ENCODE results near the gene GSG1.

The GSG1 gene

DNA sequence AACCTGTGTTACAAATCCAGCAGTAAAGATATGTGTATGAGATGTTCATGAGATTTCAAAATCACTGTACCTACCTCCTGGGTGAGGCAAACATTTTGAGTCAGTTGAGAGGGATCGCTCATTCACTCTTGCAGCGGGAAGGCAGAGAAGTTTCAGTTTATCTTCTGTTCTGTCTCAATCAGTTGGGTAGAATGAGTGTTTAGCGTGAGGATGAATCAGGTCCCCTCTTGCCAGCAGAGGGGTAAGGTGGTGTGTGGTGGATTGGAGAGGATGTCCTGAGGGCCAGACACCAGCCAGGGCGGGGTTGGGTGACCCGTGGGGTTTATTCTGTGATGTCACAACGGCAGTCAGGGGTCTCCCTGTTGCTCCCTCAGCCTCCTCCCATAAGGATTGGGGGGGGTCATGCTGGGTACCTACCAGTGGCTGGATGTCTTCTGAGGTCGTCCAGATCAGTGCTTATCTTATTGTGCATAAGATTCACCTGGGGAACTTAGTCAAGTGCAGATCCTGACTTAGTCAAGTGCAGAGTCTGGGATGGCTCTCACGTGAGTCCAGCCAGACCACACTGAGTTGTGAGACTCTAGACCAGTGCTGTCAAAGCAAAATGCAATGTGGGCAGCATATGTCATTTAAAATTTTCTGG, at the start of gene GSG1:
Gene GSG1, minus strand, starts transcription at position 277 of the 643 bp plus-strand sequence. Its CDS starts 155 bp downstream, at position 122.
- no peak for DNase-seq (ENCODE audit: low read depth)

DNA sequence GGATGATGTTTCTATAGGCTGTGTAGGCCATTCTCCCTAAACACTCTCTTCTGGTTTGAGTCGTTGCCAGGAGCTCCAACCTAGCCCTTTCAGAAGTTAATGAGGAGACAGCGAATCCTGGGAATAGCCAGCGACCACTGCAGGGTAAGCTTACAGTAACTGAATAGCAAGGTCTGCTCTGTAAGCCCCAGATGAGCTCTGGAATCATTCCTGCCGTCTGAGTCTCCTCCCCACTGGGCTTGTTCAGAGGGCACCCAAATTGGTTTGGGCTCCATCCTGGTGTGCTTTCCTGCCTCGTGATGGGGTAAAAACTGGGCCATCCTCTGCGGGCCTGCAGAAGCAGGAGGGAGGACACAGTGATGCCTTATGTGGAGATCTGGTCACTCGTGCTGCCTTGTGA, 49.7 kb upstream of the GSG1 start:
- no peak for DNase-seq (ENCODE audit: low read depth)

DNA sequence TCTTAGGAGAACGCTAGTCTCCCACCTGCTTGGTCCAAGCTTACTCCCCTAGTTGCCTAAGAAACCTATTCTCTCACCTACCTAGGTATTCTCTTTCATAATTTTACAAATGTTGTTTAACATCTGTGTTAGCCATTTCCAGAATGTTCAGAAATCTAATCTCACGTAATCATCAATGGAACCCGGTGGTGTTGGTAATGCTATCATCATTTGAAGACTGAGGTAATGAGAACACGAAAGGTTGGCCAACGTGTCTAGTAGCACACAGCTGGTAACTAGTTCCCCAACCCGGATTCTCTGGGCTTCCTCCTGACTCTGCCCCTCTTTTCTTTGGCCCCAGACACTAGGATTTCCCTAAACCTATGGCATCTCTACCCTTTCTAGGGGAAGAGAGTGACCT, 49.3 kb upstream of the GSG1 start:
- no peak for DNase-seq (ENCODE audit: low read depth)

DNA sequence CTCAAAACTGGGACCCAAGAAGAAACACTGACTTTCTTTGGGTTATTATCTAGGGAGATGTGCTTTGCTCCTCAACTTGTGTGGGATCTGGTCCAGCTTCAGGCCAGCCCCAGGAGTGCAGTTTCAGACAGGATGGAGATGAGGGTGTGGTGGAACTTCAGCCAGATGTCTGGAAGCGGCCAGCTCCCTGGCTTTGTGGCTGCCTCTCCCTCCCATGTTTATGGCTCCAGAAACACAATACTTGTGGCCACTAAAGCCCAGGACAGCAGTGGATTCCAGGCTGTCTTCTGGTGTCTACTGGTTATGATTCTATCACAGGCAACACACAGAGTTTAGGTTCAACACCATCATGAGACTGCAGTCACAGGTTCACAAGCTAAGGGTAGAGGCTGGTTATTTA, 48.8 kb upstream of the GSG1 start:
- DNase-seq (ENCODE audit: low read depth): no peak

DNA sequence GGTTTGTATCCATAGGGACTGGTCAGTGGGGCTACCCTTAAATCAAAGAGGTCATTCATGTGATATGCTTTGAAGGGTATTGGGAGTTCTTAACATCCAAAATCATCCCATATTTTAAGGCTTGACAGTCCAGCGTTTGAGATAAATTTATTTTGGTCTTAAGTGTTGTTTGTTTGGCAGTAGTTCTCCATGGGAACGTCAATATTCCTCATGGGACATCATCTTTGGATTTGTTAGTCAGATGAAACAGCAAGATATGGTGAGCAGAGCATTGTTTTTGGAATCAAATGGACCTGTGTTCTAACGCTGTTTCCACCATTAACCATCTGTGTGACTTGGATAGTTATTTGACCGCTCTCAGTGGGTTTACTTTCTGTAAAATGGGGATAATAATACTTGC, 45.9 kb upstream of the GSG1 start:
- no peak for DNase-seq (ENCODE audit: low read depth)

DNA sequence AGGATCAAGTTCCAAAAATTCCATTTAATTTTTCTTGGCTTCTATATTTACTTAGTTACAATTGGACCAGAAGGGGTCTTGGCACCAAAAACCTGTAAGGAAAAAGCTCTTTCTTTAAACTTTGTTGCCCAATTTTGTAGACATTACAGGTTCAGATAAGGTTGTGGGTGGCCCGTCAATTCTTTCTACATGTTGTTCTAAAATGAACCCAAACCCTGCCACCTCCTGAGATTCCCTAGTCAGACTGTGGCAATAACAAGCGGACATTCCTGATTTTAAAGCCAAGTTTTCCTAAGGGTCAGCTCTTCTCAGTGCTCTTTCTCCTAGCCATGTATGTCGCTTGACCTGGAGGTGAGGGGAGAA, 45.0 kb upstream of the GSG1 start:
- no peak for DNase-seq (ENCODE audit: low read depth)

DNA sequence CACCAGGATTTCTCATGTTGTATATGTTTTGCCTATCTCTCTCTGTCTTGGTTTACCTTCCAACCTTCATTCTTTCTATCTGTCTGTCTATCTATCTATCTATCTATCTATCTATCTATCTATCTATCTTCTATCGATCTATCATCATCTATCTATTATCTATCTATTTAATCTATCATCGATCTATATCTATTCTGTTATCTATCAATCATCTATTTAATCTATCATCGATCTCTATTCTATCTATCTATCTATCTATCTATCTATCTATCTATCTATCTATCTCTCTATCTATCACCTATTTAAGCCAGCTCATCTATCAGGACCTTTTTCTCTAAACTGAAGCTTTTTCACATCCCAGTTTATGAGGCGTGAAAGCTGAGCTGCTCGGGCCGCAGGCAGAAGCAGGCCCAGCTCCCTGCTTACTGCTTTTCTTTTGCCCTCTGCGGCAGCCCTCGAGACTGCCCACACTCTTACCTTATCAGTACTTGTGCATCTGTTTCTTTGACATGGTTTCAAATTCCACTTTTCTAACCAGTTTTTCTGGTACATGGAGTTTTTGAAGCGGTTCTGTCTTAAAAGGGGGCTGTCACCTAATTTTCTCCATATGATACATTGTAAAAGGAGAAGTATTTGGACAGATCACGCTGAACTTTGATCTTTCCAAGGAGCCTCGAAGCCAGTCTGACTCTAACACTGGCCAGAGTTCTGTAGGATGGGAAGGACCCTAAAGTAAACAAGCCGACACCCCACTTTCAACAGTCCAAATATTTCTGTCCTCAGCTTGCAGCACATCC, 44.4 kb upstream of the GSG1 start:
- DNase-seq (ENCODE audit: low read depth): no peak

DNA sequence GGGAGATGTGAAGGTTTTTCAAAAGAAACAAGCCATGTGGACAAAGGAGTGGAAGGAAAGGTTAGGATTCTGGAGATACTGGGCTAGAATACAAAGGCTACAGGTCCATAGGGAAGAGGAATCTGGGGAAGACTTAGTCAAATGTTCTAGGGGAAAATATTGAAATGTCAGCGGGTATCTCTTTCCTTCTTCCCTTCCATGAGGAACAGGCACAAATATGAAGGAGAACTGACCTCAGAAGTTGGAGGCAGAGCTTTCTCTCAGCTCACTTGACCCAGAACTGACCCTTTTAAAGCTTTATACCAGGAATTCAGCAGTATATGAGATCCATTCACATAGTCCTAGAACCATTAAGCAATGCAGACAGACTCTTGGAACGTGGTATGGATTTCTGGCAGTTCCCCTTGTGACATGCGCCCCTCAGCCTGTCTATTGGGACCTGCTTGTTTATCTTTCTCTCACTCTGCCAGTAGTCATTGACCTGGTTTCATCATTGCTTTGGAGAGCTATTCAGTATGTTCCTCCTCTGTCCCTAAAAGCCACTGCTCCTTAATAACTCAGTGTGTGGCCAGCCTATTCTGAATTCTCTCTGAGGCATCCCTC, 43.0 kb upstream of the GSG1 start:
- DNase-seq (ENCODE audit: low read depth): no peak

DNA sequence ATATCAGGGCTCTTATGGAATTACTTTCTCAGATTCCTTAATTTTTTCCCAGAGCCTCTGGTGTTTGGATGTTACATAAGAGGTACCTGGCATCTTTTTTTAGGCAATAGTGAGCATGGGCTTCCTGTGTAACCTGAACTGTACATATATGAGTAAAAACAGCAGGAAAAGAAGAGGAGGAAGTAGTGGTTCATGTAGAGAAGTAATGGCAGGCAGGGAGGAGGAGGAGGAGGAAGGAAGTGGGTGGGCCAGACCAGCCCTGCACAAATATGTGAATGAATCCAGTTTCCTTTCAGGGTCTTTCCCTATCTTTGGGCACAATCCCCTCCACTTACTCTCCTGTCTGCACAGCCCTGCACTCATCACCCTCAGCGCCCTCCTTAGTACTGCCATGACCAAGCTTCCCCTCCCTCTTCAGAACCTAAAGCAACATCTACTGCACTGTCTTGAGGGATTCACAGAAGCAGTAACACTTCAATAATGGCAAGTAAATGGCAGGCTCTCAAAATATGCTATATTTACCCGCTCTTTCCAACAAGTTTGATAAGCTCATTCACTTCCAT, 40.9 kb upstream of the GSG1 start:
- no peak for DNase-seq (ENCODE audit: low read depth)

DNA sequence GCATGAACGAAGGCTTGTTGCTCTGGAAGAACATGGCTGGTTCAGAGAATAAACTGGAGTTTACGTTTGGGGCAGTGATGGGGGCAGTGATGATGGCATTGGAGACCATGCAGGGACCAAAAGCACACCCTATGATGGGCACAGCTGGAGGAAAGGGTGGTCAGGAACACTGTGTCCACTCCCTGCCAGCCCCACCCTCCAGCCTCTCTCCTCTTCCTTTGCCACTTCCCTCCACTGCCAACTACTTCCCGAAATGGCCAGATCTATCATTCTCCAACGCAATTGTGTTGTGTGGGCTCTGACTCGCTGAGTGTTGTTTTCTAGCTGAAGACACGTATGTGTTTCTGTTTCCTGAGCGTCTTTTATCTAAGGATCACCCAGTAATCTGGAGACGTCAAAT, 39.3 kb upstream of the GSG1 start:
- DNase-seq (ENCODE audit: low read depth): no peak

DNA sequence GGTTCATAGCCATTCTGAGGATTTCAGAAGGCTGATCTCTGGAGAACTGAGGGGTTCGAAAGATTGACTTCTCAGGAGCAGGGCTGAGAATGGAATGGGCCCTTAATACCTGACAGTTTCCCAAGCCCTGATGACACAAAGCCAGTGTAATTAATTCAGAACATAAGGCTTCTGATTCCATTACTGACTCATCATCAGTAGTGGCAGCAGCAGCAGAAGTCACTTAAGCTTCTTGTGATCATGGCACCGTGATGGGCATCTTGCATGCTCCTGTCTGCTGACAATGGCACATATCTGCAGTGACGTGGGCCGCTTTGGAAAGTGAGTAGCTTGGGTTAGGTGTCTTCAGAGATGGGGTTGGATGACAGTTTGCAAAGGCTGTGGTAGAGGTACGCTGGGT, 38.2 kb upstream of the GSG1 start:
- DNase-seq (ENCODE audit: low read depth): no peak

DNA sequence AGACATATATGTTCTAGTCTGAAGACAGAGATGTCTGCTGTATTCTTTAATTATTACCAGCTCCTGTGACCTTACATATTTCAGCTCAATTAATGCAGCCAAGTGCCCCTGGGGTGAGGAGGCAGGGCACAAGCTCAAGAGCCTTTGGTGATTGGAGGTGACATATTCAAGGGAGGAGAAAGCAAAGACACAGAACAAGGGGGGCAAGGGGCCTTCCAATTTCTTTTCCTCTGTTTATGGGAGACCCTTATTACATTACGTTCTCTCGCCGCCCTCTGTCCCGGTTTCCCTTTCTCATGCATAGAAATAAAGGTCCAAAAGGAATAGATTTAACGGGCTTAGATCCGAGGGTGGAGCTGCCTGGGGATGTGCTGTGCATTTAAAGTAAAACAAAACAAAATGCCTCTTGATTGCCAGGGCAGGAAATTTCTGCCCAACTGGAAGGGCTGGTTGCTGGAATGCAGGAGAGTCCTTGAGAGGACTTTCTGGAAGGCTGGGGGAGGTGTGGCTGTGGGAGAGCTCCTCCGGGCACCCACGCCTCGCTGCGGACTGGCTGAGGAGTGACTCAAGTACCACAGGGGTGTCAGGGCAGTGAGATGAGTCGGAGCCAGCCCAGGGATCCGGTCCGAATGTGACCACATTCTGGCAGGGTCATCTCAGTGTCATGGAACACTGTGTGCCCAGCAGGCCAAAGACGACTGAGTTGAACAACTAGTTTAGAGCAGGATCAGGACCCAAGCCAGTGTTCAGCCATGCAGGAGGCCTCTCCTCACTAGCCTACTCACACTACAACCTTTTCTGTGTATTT, 32.1 kb upstream of the GSG1 start:
- no peak for DNase-seq (ENCODE audit: low read depth)

DNA sequence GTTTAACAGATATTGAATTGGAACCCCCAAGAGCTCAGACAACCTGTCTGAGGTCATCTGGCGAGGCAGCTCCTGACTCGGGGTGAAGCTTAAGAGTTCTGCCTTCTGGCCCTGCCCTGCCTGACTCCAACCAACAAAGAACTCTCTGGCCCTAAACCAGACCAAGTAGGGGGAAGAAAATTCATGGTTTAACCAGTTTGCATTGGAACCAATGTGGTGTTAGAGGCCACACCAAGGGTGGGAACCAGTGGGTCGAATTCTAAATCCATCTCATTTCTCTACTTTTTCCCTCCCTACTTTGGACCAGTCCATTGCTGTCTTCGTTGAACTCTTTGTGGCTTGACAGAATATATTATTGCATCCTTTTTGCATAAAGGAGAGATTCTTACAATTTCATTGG, 30.4 kb upstream of the GSG1 start:
- DNase-seq (ENCODE audit: low read depth): no peak

DNA sequence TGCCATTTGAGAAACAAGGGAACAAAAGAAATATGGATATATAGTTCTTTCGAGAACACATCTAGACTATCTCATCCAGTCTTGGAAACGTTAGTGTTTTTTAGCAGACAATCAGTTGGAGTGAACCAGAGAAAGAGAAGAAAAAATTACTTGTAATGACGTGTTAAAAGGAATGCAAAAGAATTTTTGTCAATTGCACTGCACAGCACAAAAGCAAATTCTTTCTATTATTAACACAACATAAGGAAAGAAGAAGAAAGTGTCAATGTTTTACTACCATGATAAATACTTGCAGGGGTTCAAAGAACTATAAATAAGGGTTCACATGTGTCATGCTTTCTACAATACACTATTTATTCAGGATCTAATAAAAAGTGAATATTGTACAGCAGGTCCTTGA, 27.5 kb upstream of the GSG1 start:
- no peak for DNase-seq (ENCODE audit: low read depth)

DNA sequence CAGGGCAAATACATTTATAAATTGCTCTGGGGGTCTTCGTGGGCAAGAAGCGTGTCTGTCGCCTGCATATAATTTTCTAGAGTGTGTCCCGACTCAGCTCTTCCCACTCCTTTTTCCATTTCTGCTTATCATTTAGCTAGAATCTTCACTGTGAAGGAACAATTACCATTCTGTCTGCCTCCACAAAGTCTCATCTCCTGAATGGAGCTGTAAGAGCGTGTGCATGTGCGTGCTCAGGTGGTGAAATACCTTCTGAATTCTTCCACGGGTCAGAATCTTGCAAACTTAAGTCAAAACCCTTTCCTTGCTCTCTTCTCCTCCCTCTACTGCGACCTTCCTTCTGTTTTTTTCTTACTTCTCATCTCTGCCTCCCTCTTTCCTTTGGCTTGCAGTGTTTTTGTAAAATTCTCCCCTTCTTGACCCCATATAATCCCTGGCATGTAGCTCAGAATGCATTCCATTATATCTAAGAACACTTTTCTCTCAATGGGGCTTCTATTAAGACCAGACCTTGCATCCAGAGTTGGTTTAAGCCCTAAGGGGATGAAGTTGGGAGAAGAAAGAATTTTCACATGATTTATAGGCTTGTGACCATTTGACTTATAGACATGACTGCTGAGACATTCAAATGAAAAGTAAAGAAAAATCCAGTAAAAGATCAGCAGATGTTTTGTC, 25.0 kb upstream of the GSG1 start:
- no peak for DNase-seq (ENCODE audit: low read depth)

DNA sequence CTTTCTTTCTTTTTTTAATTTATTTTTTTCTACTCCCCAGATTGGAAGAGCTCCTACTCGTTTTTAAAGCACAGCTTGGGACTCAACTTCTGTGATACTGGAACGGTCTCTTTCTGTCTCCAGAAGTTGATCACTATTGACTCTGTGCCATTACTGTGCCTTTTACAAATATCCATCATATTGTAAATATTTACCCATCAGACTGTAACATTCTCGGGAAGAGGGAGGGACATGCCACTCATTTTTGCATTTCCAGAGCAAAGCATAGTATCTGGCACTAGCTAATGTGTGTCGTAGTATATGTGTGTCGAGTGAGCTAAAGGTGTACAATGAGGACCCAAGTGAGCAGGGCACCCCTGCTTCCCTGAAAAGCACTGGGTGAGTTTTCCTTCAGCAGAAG, 24.0 kb upstream of the GSG1 start:
- DNase-seq (ENCODE audit: low read depth): no peak

DNA sequence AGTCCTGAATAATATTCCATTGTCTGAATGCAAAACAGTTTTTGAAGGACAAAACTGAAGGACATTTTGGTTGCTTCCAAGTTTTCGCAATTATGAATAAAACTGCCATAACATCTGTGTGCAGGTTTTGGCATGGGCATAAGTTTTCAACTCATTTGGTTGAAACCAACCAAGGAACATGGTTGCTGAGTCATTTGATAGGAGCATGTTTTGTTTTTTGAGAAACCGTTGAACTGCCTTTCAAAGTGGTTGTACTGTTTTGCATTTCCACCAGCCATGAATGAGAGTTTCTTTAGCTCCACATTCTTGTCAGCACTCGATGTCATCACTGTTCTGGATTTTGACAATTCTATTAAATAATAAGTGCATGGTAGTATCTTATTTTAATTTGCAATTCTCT, 23.0 kb upstream of the GSG1 start:
- DNase-seq (ENCODE audit: low read depth): no peak

DNA sequence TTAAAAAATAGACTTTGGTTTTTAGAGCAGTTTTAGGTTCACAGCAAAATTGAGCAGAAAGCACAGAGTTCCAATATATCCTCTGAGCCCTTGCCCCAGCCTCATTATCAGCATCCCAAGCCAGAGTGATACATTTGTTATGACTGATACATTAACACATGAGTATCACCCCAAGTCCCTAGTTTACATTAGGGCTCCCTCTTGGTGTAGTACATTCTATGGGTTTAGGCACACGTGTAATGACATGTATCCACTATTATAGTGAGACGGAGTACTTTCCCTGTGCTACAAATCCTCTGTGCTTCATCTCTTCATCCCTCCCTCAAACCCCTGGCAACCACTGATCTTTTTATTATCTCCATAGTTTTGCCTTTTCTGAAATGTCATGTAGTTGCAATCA, 22.5 kb upstream of the GSG1 start:
- DNase-seq (ENCODE audit: low read depth): no peak

DNA sequence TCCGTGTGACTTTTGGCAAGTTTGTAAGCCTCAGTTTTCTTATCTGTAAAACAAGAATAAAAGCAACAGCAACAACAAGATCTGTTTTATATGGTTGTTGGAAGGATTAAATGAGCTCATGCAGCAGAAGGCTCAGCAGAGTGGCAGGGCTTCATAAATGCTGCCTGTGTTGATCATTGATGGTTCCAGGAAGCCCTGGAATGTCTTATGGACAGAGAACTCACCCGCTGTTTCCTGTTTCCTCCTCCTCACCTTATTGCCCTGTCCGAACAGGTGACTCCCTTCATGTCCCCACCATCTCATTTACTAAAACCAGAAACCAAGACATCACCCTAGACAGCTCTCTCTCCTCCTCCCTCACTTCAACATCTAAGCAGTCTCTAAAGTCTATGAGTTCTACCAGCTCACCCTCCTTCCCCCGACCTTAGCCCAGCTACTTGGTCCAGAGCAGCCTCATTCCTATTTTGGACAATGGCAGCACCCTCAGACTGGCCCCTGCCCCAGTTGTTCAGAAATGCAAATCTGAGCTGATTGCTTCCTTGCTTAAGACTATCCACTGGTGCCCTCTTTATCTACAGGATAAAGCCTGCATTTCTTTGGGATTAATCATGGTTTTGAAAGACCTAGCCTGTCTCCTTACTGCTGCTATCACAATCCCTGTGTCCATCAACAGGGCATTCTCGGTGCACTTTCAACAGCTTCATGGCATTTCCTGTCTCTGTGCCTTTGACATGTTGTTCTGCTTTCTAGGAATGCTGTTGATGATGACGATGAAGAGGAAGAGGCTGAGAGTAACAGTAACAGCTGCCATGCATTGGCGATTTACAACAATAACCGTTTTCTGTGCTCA, 21.4 kb upstream of the GSG1 start:
- no peak for DNase-seq (ENCODE audit: low read depth)

DNA sequence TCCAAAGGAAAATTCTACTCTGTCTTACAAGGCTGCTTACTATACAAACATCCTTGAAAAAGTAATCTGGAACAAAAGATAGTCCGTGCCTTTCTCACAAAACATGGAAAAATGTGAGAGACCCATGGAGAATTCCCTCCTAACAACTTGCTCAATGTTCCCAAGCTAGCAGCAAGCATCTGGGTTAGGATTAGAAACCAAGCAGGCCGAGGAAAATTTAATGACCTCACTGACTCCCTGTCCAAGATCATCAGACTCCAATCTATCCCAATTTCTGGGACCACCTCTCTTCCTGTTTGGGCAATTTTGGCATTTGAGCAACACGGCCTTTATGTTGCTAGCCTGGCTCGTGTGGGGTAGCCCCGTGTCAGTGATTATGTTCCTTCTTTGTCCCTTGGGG, 18.1 kb upstream of the GSG1 start:
- DNase-seq (ENCODE audit: low read depth): no peak

DNA sequence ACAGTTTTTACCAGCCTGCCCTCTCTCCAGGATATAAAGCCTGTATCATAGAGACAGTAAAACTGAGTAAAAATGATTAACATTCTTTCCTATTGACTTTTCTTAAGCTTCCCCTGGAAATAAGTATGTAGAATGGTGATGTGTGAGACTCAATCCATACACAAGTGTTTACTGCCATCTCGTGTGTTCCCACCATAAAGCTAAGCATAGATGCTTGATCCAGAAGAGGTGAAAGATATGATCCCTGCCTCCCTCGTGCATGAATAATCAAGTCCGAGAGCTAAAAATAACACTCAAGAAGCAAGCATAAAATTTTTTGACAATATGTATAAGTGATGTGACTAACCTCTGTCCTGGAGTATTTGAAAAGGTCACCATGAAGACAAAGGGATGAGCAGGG, 16.9 kb upstream of the GSG1 start:
- no peak for DNase-seq (ENCODE audit: low read depth)

All from T-helper 22 cell (primary cell).